GM21526 (cell line): ENCODE measurements around the gene LY6G6D.
A peak's percentile ranks its signal among the peaks of the same experiment; 100 is the strongest.

Experiments
- ATAC-seq: cut with Tn5 transposase; IDR thresholded peaks from one replicate; pipeline ENCODE4 v1.9.1; 2021; ENCODE audit warnings: moderate library complexity; ENCODE audit not compliant: unreplicated experiment, low FRiP score

The LY6G6D gene

DNA sequence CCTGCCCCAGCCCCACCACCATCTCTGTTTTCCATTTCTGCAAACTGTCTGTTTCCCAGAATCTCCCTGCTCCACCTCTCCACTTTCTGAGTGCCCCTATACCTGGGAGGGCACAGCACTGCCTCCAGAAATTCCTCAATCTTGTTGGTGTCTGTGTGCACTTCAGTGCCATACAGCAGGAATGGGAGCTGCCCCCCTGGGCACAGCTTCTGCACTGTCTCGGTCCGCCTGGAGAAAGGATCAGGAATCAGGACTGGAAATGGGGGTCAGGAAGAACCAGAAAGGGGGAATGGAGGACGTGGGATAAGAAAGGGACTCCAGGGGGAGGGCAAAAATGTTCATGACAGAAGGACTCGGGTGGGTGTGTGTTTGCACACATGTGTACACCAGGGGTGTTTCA lies 18.6 kb downstream of the LY6G6D start:
- ATAC-seq: no peak

DNA sequence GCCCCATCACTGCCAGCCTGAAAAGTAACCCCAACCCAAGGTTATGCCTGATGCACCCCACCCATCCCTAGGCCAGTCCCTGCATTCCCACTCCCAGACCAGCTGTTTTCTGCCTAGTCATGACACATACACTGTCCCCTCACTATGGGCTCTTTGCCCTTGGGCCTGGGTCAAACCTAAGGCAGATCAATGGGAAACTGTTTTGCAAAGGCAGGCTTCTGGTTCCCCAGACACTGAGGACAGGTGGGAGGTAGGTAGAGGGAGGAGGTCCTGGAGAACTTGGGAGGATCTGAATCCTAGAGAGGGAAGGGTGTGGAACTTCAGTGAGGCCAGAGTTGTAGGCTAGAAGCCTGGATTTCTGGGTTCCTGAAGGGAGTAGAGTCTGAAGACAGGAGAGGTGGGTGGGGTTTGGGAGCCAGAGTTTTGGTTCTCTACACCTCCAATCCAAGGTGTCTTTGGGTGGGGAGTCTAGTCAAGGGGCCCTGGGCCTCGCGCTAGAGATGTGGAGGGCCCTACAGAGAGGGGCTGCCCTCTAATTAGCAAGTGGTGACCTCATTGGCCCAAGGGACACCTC lies 19.2 kb downstream of the LY6G6D start:
- ATAC-seq: no peak

DNA sequence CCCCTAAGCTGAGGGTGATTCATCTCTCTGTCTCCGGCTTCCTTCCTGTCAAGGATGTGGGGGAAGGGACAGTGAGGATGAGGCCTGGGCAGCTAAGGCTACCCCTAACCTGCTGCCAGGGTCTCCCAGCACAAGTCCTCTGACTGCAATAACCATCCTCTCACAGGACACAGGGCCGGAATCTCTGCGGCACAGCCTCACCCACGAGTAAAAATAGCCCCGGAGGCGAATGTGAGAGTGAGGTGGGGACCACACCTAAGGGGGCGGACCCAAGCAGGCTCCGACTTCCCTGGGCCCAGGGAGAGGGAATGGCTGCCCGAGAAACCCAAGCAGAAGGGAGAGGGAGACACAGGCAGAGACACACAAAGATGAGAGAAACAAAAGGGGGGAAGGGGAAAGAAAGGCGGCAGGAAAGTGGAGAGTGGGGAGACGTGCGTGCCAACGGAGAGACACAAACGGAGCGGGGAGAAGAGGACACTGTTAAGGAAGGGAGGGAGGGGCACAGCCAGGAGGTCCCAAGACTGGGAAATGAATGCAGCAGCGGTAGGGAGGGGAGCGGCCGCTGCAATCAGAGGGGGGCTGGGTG lies 19.8 kb downstream of the LY6G6D start:
- no peak for ATAC-seq

DNA sequence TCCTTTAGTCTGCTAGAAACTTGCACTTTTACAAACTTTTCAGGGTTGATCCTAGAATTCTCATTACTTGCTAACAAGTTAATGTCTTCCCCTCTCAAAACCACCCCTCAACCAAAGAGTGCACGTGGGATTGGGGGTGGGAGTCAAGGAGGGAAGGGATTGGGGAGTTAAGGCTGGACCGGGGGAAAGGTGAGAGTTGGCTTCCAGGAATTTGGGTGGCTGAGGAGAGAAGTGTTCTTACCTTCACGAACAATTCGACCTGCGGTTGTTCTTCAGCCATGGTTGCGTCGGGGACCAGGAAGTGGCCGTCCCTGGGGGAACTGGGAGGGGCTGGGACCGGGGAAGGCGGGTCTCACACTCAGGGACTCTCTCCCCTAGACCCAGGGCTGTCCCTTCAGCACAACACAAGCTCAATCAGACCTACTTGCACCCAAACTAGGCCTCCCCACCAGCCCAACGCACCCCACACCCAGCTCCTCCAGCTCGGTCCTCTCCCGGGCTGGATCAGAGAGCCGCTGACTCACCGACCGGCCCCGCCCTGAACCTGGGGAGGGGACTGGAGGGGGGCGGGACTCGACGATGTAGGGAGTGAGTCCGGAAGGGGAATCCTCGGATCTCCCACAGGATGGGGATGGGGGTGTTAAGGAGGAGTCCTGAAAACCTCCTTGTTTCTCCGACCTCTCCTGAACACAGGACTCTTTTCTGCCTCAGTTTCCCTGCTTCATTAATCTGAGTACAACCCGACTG lies 21.0 kb downstream of the LY6G6D start, which contains the start of gene CLIC1:
Gene CLIC1 (minus strand): TSS at position 510 of the 747 bp plus-strand sequence. CDS start 230 bp downstream, at position 280.
- ATAC-seq: no peak

DNA sequence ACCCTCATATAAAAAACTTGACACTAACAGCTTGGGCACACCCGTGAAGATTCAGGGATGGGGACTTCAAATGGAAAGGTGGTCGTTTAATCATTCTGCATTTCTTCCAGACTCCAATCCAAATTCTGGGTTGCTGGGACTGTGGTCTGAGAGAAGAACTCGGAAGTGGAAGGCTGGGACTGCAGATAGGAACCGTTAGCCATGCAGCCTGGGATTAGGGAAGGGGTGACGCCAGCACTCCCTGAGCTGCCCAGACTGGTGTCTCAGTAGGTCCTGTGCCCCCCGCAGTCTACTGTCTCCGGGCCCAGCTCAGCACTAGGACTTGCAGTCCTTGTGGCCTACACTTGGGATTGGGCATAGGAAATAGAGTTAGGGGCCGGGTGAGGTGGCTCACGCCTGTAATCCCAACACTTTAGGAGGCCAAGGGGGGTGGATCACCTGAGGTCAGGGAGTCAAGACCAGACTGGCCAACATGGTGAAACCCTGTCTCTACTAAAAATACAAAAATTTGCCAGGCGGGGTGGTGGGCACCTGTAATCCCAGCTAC lies 21.7 kb downstream of the LY6G6D start:
- ATAC-seq: no peak

DNA sequence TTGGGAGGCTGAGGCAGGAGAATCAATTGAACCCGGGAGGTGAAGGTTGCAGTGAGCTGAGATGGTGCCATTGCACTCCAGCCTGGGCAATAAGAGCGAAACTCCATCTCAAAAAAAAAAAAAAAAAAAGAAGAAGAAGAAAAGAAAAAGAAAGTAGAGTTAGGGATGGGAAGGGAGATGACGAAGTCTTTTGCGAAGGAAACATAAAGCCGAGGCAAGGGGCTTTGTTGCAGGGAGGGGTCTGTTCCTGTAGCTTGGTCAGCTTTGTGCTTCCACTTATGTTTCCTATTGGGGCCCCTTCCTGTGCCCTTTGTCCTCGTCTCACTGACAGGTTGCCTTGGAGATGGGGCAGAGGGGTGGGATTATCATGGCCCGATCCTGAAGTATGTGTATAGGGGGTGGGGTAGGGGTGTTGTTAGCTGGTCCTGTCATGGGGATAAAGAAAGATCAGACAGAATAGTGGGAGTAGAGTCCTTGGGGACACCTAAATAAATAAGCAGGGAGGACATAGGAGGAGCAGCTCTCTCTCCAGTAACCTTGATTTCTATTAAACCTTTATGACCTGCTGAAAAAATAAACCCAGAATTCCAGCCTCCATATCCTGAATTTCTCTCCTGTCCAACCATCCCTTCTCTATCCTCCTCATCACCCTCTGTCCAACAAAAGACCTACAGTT lies 22.3 kb downstream of the LY6G6D start:
- ATAC-seq: no peak

DNA sequence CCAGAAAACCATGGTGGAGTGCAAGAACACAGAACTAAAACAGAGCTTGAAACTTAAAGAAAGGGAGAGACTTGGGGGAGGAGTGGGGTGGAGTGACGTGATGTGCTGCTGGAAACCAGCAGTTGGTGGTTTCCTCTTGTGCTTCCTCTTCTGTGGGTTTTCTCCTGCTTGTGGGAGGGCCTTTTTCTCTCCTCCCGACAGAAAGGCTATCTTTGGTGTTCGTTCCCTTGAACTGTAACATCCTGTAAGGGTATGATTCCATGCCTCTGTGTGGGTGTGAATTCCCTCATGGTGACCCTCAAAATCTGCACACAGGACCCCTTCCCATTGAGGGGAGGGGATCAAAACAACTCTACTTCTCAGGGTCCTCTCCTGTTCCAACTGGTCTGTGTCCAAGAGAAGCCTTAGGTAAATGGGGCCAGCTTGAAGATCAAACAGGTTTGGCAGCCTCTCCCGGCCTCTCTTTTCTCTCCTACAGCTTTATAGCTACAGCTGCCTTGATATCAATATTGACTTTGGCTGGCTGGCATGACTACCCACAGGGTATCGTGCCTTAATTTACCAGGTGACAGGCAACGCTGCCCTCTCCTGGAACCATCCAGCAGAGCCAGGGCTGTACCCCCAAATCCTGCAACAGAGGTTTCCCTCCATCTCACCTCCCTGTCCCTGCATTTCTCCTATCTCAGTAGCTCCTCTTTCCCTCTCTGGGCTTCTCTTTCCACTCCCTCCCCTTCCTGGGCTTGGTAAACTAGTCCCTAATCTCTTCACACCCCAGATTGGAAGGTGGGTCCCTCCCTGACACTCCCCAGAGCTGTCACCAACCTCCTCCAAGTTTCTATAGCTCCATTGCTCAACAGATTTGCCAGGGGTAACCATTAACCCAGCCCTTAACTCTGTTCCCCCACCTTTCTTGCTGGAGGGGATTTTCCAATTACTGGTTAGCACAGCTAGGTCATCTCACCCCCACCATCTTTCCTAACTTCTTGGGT lies 23.1 kb downstream of the LY6G6D start:
- no peak for ATAC-seq

DNA sequence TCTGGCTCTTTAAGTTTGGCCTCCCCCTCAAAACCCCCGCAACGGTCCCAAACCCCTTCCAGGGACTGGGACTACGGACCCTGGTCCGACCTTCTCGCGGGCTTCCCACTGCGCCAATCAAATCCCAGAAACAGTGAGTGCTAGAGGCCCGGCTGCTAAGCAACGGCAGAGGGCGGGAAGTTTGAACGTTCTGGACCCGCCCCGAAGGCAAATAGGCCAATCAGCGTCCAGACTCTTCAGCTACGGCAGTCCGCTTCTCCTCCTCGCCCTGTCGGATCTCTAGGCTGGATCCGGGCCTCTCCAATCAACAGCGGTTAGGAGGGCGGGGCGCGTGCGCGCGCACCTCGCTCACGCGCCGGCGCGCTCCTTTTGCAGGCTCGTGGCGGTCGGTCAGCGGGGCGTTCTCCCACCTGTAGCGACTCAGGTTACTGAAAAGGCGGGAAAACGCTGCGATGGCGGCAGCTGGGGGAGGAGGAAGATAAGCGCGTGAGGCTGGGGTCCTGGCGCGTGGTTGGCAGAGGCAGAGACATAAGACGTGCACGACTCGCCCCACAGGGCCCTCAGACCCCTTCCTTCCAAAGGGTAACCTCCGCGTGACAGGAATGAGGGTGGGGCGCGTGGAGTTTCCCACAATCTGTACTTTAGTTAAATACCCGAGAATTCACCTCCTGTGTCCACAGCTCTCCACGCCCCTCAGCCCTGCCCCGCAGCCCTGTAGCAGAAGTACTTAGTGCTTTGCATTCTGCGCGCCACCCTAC lies 24.7 kb downstream of the LY6G6D start, which contains the start of gene MSH5:
Gene MSH5 (plus strand): TSS at position 367 of the 758 bp plus-strand sequence. CDS start 462 bp downstream, outside the sequence.
- ATAC-seq: peak; percentile 70

DNA sequence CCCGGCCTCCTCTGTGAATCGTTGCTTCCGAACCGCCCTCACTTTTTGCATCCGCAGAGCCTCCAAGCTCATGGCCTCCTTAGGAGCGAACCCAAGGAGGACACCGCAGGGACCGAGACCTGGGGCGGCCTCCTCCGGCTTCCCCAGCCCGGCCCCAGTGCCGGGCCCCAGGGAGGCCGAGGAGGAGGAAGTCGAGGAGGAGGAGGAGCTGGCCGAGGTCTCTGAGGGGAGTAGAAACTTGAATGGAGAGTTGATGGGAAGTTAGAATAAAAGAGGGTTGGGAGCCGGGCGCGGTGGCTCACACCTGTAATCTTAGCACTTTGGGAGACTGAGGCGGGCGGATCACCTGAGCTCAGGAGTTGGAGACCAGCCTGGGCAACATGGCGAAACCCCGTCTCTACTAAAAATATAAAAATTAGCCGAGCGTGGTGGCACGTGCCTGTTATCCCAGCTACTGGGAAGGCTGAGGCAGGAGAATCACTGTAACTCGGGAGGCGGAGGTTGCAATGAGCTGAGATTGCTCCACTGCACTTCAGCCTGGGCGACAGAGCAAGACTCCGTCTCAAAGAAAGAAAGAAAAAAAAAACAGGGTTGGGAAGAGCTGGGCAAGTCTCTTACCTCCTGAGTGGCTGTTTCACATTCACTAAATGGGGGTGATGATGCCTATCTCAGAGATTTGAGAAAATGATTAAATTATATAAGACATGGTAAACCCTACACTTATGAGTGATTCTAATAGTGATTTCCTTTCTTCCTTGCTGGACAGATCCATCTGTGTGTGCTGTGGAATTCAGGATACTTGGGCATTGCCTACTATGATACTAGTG lies 25.5 kb downstream of the LY6G6D start:
- ATAC-seq: no peak

DNA sequence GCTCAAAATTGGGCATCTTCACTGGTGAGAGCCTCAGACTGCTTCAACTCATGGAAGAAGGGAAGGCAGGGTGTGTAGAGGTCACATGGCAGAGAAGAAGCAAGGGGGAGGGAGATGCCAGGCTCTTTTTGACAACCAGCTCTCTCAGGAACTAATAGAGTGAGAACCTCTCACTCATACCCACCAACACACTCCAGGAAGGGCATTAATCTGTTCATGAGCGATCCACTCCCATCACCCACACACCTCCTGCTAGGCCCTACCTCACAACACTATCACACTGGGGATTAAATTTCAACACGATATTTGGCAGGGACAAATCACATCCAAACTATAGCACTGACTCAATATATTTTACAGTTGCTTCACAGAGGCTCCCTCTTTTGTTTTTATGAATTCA lies 26.7 kb downstream of the LY6G6D start:
- ATAC-seq: no peak

DNA sequence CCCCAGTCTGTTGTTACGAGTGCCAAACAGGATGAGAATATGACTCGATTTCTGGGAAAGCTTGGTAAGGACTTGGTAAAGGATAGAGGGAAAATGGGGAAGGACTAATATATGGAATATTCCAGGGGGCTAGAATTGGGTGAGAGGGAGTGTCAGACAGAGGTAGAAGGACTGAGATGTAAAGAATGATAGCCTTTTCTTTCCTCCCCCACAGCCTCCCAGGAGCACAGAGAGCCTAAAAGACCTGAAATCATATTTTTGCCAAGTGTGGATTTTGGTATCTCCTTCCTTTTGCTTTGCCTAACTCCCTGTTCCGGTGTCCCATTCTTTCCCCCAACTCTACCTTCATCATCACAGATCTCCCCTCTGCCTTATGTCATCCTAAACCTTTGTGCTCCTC lies 27.7 kb downstream of the LY6G6D start:
- no peak for ATAC-seq

DNA sequence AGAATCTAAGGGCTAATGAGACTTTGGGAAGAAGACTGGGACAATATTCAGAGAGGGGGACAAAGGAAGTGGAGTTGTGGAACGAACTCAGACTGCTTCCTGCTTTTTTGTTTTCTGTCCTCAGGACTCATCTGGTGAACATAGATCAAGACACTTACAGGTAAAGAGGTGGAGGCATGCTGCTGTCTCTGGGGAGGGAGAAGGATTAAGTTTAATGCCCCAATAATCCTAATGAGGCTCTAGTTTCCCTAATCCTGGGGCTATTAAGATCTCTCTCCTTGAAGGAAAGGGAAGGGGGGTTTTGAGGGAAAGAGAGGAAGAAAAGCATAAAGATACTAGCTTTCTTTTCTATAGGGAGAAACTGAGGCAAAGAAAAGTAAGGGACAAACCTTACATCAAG lies 29.3 kb downstream of the LY6G6D start:
- ATAC-seq: no peak

DNA sequence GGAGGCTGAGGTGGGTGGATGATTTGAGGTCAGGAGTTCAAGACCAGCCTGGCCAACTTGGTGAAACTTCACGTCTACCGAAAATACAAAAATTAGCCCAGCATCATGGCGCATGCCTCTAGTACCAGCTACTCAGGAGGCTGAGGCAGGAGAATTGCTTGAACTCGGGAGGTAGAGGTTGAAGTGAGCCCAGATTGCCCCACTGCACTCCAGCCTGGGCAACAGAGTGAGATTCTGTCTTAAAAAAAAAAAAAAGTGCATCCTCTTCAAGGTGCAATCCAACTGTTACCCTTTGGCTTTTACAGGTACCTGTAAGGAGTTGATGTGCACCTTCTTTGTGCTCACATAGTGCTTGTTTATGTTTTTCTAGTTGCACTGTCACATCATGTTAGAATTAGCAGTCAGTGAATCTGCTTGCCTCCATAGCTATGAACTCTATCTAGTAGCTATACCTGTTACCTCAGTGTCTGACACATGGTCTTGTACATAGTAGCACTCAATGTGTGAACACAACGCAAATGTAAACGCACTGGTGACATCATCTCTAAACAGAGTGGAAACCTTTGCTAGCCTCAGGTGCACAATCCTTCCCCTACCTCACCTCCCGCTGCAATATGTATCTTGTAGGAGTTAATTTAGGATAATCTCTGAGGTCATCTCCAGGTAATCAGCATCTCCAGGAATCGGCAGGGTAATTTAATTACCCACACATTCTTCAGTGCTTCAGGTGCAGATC lies 34.3 kb downstream of the LY6G6D start:
- ATAC-seq: no peak

DNA sequence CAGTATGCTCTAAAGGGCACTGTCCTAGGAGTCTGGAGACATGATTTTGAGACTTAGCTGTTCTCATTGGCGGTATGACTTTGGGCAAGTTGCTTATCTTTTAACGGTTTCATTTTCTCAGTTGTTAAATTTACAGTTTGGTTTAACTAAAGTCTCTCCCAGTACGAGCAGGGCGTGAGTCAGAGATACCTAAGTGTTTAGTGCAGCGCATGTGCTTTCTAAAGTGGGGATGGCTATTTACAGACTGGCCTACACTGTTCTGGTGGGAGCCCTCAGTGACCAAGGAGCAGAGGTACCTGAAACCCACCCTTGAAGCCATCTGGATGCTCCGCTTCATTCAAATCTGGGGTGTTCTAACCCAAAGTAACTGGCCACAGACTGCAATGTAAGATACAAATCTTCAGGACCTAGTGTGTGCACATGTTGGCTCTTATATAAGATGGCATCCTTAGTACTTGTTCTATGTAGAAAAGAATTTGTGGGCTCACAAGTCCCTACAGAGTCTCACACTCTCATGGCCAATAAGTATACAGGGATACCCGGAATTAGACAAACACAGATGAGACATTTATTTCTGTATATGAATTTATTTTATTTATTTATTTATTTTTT lies 35.4 kb downstream of the LY6G6D start:
- no peak for ATAC-seq

DNA sequence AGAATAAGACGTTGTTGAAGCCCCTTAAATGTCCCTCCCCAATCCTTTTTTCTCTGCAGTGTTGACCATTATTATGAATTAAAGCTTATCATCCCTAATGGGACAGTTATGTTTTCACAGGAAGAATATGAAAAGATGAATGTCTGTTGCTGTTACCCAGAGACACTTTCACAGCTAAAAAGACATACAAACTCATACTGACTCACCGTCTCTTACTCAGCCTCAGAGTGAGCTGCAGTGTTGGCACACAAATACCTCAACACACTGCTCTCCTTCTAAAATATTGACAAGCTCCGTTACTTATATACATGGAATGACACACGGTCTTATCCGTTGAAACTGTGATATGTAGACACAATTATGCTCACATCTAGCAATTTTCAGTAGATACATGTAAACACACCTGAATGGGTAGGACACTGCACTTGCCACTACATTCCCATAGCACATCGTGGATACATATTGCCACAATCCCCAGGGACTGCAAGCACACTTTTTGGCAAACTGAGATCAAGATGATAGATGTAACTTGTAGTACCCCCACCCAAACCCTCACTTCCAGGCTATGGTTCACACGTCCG lies 37.7 kb downstream of the LY6G6D start:
- no peak for ATAC-seq

DNA sequence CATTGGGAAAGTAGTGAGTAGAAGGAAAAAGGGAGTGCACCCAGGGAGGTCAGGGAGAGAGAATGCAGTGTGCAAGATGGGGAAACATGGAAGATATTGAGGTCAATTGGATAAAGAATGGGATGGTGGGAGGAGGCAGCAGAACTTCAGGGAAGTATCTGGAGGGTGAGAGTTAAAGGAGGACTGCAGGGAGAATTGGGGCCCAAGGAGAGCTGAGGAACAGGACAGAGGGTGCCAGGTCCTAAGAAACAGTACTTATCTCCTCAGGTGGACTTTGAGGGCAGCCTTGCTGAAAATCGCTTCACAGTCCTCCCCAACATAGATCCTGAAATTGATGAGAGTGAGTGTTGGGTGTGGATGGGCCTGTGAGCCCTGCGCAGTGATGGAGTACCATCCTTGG lies 43.1 kb downstream of the LY6G6D start:
- ATAC-seq: no peak

DNA sequence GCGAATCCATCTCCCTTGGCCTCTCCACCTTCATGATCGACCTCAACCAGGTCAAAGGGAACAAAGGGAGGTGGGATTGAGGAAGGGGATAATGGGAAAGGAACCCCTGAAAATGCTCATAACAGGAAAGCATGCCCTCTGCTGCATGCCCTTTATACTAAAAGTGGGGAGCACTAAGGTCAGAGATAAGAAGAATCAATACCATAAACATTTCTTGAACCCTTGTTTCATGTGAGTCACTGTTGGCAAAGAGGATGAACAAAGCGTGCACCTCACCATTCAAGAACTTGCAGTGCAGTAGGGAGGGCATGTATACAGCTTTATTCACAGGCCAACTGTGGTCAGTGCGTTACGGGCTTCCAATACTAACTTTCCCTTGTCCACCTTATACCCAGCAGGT lies 45.6 kb downstream of the LY6G6D start:
- no peak for ATAC-seq
